PFSK-1 (cell line): ENCODE results near the gene PLS3. TPM values are rescaled to one million over a fixed set of nuclear protein-coding genes. Genes with fewer than 3 reads are reported as not detected.

Experiments used
- FOXP2 ChIP-seq: optimal IDR thresholded peaks from 2 replicates; pipeline ENCODE3; 2011; ENCODE audit warnings: borderline replicate concordance, control low read depth, inconsistent platforms; ENCODE audit not compliant: insufficient read depth; ENCODE audit errors: extremely low read length, extremely low read depth
- POLR2AphosphoS5 ChIP-seq: IDR thresholded peaks from 2 replicates; pipeline ENCODE4 v1.6.1; 2012; ENCODE audit warnings: low read depth, mild to moderate bottlenecking, control low read depth, low read length, moderate library complexity
- SIN3A ChIP-seq: IDR thresholded peaks from 2 replicates; pipeline ENCODE4 v1.6.1; 2012; ENCODE audit warnings: mild to moderate bottlenecking, low read length, moderate library complexity, borderline replicate concordance; ENCODE audit not compliant: insufficient read depth
- TAF1 ChIP-seq: IDR thresholded peaks from 2 replicates; pipeline ENCODE4 v1.6.1; 2012; ENCODE audit warnings: low read length, control low read depth, borderline replicate concordance; ENCODE audit not compliant: insufficient read depth
- polyA plus RNA-seq: library from polyadenylated mRNA; unstranded; fragments of >200 nt; gene quantifications from one replicate; pipeline ENCODE4 v1.2.1, GENCODE V29; 2012; ENCODE audit warnings: low read depth, missing spikeins; ENCODE audit not compliant: insufficient read length
- TF ChIP-seq, protein P1 (sequence below), 2 experiments: IDR thresholded peaks; 2 replicates each; pipeline versions ENCODE4 v1.6.1 to v1.8.0; 2011 to 2012; ENCODE audit warnings: low read depth in 2 of 2, low read length in 2 of 2, control low read depth in 1 of 2, inconsistent platforms in 1 of 2, mild to moderate bottlenecking in 1 of 2, moderate library complexity in 1 of 2; ENCODE audit not compliant: insufficient read depth in 1 of 2

The PLS3 gene, protein sequence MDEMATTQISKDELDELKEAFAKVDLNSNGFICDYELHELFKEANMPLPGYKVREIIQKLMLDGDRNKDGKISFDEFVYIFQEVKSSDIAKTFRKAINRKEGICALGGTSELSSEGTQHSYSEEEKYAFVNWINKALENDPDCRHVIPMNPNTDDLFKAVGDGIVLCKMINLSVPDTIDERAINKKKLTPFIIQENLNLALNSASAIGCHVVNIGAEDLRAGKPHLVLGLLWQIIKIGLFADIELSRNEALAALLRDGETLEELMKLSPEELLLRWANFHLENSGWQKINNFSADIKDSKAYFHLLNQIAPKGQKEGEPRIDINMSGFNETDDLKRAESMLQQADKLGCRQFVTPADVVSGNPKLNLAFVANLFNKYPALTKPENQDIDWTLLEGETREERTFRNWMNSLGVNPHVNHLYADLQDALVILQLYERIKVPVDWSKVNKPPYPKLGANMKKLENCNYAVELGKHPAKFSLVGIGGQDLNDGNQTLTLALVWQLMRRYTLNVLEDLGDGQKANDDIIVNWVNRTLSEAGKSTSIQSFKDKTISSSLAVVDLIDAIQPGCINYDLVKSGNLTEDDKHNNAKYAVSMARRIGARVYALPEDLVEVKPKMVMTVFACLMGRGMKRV
- polyA plus RNA-seq = 65.7 TPM

DNA sequence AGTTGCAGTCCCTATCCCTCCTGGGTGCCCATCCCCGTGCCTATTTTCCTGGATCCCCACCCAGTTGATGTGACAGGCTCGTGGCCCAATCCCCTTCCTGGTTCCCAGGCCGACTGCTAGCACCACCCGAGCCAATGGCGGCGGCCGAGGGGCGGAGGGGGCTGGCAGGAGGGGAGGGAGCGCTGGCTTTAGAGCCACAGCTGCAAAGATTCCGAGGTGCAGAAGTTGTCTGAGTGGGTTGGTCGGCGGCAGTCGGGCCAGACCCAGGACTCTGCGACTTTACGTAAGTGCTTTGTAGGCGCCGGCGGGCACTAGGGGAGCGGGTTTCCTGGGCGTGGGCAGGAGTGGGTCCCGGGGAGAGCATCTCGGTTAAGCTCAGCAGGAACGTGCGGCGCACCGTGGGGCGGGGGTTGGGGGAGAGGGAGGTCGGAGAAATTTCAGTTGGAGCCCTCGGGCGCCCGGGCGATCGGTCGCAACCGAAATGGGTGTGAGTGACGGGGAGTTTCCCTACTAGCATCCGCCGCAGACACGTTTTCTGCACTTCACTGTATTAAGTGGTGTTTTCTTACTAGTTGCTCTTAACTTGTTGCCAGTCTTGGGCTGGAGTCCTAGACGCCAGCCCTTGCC is at the start of gene PLS3:
Gene PLS3 (plus strand): TSS at position 197 of the 627 bp plus-strand sequence. CDS start 49,077 bp downstream, outside the sequence.
- TF ChIP-seq POLR2AphosphoS5 (peak; percentile 72), TAF1 (peak; percentile 82; the same call in 1 of the 2 replicates), FOXP2 (no peak), SIN3A (no peak)
- TF ChIP-seq, protein P1, sequence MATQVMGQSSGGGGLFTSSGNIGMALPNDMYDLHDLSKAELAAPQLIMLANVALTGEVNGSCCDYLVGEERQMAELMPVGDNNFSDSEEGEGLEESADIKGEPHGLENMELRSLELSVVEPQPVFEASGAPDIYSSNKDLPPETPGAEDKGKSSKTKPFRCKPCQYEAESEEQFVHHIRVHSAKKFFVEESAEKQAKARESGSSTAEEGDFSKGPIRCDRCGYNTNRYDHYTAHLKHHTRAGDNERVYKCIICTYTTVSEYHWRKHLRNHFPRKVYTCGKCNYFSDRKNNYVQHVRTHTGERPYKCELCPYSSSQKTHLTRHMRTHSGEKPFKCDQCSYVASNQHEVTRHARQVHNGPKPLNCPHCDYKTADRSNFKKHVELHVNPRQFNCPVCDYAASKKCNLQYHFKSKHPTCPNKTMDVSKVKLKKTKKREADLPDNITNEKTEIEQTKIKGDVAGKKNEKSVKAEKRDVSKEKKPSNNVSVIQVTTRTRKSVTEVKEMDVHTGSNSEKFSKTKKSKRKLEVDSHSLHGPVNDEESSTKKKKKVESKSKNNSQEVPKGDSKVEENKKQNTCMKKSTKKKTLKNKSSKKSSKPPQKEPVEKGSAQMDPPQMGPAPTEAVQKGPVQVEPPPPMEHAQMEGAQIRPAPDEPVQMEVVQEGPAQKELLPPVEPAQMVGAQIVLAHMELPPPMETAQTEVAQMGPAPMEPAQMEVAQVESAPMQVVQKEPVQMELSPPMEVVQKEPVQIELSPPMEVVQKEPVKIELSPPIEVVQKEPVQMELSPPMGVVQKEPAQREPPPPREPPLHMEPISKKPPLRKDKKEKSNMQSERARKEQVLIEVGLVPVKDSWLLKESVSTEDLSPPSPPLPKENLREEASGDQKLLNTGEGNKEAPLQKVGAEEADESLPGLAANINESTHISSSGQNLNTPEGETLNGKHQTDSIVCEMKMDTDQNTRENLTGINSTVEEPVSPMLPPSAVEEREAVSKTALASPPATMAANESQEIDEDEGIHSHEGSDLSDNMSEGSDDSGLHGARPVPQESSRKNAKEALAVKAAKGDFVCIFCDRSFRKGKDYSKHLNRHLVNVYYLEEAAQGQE (IDR thresholded peaks at IDR 0.05; ENCODE audit: insufficient read depth in 1 of 2, low read depth in 2 of 2, low read length in 2 of 2) = no peak

DNA sequence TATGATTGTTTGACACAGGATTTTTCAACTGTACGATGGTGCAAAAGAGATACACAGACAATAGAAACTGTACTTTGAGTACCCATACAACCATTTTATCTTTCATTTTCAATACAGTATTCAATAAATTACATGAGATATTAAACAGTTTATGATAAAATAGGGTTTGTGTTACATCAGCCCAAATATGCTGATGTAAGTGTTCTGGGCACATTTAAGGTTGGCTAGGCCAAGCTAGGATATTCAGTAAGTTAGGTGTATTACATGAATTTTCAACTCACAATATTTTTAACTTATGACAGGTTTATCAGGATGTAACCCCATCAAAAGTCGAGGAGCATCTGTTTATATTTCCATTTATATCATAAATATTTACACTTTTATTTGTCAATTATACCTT is 42.9 kb upstream of the PLS3 start:
- no peak for TF ChIP-seq TAF1
- TF ChIP-seq, protein P1 (IDR thresholded peaks at IDR 0.05; ENCODE audit: insufficient read depth in 1 of 2, low read depth in 2 of 2, low read length in 2 of 2) = no peak
- no peak for TF ChIP-seq SIN3A
- TF ChIP-seq FOXP2 = no peak
- no peak for TF ChIP-seq POLR2AphosphoS5

DNA sequence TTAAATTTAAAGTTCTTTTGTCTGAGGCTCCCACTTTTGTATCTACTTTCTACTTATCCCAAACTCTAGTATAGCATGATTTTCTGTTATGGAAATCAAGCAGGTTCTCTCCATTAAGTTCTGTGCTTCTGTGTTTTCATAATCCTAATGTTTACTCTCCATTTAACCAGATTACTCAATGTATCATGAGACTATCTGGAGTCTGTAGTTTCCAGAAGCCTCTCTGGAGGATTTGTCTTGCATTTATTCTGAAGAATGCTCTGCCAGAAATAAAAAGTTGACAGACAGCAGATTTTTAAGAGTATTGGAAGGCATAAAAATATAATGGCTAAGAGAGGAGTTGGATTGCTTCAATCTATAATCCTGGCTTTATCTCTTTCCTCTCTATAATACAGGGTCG is 39.2 kb upstream of the PLS3 start:
- TF ChIP-seq FOXP2 (no peak), TAF1 (no peak), SIN3A (no peak), POLR2AphosphoS5 (no peak)
- TF ChIP-seq, protein P1 (IDR thresholded peaks at IDR 0.05; ENCODE audit: insufficient read depth in 1 of 2, low read depth in 2 of 2, low read length in 2 of 2) = no peak

DNA sequence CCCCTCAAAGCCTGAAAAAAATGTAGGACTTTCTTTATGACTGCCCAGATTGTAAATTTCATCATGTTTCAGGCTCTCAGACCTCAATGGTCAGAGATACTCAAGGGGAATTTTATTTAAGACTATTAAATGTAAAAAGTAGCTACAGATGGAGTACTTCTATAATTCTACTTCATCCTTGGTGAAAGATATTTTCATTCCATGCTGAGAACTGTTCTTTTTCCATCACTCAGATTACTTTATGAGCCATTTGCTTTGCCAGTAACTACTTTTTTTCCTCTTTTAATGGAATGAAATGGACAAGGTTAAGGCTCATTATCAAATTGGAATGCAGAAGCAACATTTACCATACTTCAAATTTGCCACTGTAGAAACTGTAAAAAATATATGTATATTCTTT is 38.0 kb upstream of the PLS3 start:
- TF ChIP-seq, protein P1 (IDR thresholded peaks at IDR 0.05; ENCODE audit: insufficient read depth in 1 of 2, low read depth in 2 of 2, low read length in 2 of 2) = no peak
- no peak for TF ChIP-seq POLR2AphosphoS5
- TF ChIP-seq TAF1 = no peak
